Body of pancreas (tissue), 4 donors: ENCODE data around the gene EPB41. TPM values are rescaled to one million over a fixed set of nuclear protein-coding genes. Genes with fewer than 3 reads are reported as not detected.
"Not testable (repeated sequence)": the region's sequence is repeated elsewhere in the genome, so short reads cannot be mapped to it uniquely, and the experiment has no call there.

Source experiments
- ATAC-seq: fragments of 150-250 bp; one replicate; pipeline ENCODE4 v1.9.1; 2016
- DNase-seq, 4 donors: peaks; one replicate each; pipeline ENCODE4 v3.0.0-alpha.2; 2019
- H3K27ac ChIP-seq, 4 donors: fragments of 200-600 bp; sonication (generic); 1 replicate in 3 of 4; 2 replicates in 1 of 4; pipeline versions ENCODE4 v1.5.1 to v1.6.1; 2016 to 2019; ENCODE audit warnings: mild to moderate bottlenecking in 1 of 4, mixed read lengths in 1 of 4, moderate library complexity in 1 of 4
- H3K27me3 ChIP-seq, 2 donors: fragments of 200-600 bp; sonication (generic); one replicate each; pipeline ENCODE4 v1.6.0; 2016; ENCODE audit warnings: mild to moderate bottlenecking in 1 of 2
- H3K36me3 ChIP-seq, 2 donors: fragments of 200-600 bp; sonication (generic); replicated peaks in 1 of 2; 2 replicates each; pipeline ENCODE4 v1.5.1; 2016; ENCODE audit warnings: low read depth in 2 of 2; ENCODE audit not compliant: insufficient read depth in 1 of 2
- H3K4me1 ChIP-seq: fragments of 200-600 bp; sonication (generic); one replicate; pipeline ENCODE4 v1.6.0; 2016
- H3K4me3 ChIP-seq, 2 donors: fragments of 200-600 bp; sonication (generic); 1 replicate in 1 of 2; 2 replicates in 1 of 2; pipeline ENCODE4 v1.5.1; 2016 to 2019
- H3K9me3 ChIP-seq, 3 donors: fragments of 200-600 bp; sonication (generic); 1 replicate in 2 of 3; 2 replicates in 1 of 3; pipeline ENCODE4 v1.5.1; 2016
- POLR2A ChIP-seq, 3 donors: fragments of 450-650 bp; IDR thresholded peaks; one replicate each; pipeline ENCODE4 v1.6.1; 2016; ENCODE audit warnings: antibody characterized with exemption in 3 of 3, mild to moderate bottlenecking in 2 of 3
- WGBS, 2 donors: methylation state at CpG; one replicate each; pipeline ENCODE4 v1.1.5; 2017; 5-methylcytosine and 5-hydroxymethylcytosine counted together
- intact Hi-C: fragments of 100-400 bp; cut with DNase I; formaldehyde crosslinking; loops from one replicate; pipeline ENCODE4 v1.15.1; 2023
- total RNA-seq, 2 donors: library from RNA; depleted of rRNA; stranded (reverse); fragments of >200 nt; gene quantifications; one replicate each; pipeline ENCODE4 v1.1.0, GENCODE V29; 2016
- TF ChIP-seq, protein P1 (sequence below), 7 experiments: fragments of 450-650 bp in 4 of 7; fragments of 200-600 bp in 3 of 7; sonication (generic) in 3 of 7; IDR thresholded peaks; one replicate each; pipeline ENCODE4 v1.5.1; 2016 to 2019; ENCODE audit warnings: antibody characterized with exemption in 7 of 7

EPB41 gene
- total RNA-seq, 2 donors from 2014 or later: 45.8 to 54.7 TPM

DNA sequence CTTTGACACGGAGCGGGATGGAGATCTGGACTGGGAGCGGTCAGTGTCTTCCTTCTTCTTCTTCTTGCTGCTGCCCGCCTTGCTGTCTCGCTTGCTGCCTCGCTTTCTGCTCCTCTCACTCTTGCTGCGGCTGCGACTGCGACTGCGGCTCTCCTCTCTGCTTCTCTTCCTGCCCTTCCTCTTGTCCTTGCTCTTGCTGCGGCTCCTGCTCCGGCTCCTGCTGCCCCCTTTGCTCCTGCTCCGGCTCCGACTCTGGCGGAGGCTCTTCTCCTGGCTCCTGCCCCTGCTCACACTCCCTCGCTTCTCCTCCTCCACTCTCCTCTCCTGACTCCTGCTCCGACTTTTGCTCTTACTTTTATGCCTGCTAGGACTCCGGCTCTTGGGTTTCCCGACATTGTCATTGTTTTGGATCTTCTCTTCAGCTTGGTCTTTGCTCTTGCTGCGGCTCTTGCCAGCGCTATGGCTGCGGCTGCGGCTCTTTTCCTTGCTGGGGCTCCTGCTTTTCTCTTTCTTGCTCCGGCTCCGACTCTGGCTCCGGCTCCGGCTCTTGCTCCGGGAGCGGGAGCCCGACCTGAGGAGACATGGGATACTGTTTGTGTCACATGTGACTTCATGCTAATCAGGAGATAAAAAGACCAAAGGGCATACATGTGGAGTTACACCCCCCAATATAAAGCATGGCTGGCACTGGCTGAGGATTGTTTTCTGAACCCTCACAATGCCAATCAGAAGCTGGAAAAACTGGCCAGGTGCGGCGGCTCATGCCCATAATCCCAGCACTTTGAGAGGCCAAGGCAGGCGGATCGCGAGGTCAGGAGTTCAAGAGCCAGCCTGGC lies 234.5 kb downstream of the EPB41 start:
- ATAC-seq (no peak), DNase-seq (no peak)
- TF ChIP-seq POLR2A (IDR thresholded peaks at IDR 0.05): no peak
- TF ChIP-seq, protein P1, sequence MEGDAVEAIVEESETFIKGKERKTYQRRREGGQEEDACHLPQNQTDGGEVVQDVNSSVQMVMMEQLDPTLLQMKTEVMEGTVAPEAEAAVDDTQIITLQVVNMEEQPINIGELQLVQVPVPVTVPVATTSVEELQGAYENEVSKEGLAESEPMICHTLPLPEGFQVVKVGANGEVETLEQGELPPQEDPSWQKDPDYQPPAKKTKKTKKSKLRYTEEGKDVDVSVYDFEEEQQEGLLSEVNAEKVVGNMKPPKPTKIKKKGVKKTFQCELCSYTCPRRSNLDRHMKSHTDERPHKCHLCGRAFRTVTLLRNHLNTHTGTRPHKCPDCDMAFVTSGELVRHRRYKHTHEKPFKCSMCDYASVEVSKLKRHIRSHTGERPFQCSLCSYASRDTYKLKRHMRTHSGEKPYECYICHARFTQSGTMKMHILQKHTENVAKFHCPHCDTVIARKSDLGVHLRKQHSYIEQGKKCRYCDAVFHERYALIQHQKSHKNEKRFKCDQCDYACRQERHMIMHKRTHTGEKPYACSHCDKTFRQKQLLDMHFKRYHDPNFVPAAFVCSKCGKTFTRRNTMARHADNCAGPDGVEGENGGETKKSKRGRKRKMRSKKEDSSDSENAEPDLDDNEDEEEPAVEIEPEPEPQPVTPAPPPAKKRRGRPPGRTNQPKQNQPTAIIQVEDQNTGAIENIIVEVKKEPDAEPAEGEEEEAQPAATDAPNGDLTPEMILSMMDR (IDR thresholded peaks at IDR 0.05): no peak
- H3K27me3 ChIP-seq: no peaks in the 10 kb centered on the region
- H3K36me3 ChIP-seq: peaks cover 19 to 50% of the 10 kb centered on the region in 2 donors
- peaks cover 7% of the 10 kb centered on the region for H3K4me1 ChIP-seq
- no peak overlapping the region for H3K27ac ChIP-seq
- no peaks in the 10 kb centered on the region for H3K9me3 ChIP-seq
- no peak overlapping the region for H3K4me3 ChIP-seq
- WGBS, 2 donors: 91 to 94% methylated on average over 35 of the region's 35 CpGs
- intact Hi-C loops: no loop called here

DNA sequence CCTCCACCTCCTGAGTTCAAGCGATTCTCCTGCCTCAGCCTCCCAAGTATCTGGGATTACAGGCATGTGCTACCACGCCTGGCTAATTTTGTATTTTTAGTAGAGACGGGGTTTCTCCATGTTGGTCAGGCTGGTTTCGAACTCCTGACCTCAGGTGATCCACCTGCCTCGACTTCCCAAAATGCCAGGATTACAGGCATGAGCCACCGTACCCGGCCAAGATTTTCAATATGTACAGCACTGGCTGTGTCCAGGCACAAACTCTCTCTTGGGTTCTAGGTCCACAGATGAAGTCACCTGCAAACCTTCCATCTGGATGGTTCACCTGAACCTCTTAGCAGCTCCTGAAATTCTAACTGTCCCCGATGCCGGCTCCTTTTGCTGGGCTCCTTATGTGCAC lies 236.0 kb downstream of the EPB41 start:
- H3K4me3 ChIP-seq, intact Hi-C loops, H3K4me1 ChIP-seq, DNase-seq, H3K27me3 ChIP-seq, H3K9me3 ChIP-seq, ATAC-seq, H3K27ac ChIP-seq: not testable (repeated sequence)
- peaks cover 26 to 58% of the 10 kb centered on the region in 2 donors for H3K36me3 ChIP-seq
- WGBS, 2 donors: 95 to 96% methylated on average over 9 of the region's 9 CpGs

DNA sequence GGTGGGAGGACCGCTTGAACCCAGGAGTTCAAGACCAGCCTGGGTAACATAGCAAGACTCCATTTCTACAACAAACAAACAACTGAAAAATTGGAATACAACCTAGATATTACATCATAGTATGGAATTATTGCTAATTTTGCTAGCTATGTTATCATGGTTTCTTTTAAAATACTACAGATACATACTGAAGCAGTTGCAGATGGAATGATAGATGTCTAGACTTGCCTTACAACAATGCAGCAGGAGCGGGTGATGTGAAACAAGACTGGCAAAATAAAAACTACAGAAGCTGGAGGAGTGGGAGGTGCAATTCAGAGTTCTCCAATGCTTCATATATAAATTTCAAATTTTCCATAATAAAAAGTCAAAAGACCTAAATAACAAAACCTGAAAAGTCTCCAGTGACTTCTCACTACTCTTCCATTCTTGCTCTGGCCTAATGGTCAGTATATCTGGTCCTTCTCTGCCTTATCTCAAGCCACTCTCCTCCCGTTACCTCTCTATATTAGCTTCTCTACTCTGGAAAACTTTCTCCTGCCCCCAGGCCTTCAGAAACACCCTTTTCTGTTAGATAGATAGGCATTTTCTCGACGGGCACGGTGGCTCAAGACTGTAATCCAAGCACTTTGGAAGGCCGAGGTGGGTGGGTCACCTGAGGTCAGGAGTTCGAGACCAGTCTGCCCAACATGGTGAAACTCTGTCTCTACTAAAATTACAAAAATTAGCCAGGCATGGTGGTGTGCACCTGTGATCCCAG lies 237.9 kb downstream of the EPB41 start:
- no peak overlapping the region for H3K27ac ChIP-seq
- ATAC-seq: no peak
- intact Hi-C loops: no loop called here
- H3K4me3 ChIP-seq: no peak overlapping the region
- 85 to 92% methylated on average over 8 of the region's 8 CpGs for WGBS, 2 donors
- H3K36me3 ChIP-seq: peaks cover 26 to 61% of the 10 kb centered on the region in 2 donors
- peaks cover 16% of the 10 kb centered on the region for H3K4me1 ChIP-seq
- no peak for TF ChIP-seq POLR2A (IDR thresholded peaks at IDR 0.05)
- TF ChIP-seq, protein P1 (IDR thresholded peaks at IDR 0.05): no peak
- no peaks in the 10 kb centered on the region for H3K9me3 ChIP-seq
- no peak for DNase-seq
- H3K27me3 ChIP-seq: no peaks in the 10 kb centered on the region

DNA sequence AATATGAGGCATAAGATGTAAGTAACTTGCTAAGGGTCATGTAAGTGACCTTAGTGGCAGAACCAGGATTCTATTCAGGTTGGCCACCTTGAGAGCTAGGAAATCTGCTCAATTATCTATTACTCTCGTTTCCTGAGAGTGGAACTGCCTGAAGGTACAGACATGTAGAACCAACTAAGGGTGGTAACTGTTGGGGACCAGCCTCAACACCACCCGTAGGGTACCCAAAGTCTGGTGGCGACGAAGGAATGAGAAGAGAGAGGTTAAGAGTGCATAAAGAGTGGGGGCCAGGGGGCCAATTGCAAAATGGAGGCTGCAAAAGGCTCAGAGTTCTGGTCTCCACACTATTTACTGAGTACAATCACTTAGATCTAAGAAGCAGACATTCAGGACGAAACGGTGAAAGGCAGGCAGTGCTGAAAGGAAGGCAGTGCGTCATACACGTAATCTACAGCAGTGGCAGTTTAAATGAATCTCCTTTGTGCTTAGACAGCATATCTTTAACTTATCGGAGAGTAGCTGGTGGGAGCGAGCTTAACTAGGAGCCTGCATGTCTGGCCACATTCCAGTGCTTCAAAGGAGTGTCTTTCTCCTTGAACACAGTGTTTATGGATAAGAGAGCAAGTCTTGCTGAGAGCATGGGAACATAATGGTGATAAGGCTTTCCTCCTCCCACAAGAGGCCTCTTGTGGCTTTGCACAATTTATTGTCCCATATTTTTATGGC lies 242.3 kb downstream of the EPB41 start:
- no peaks in the 10 kb centered on the region for H3K27me3 ChIP-seq
- H3K9me3 ChIP-seq: no peaks in the 10 kb centered on the region
- intact Hi-C loops: no loop called here
- DNase-seq (peak in 3 of 4 donors; percentile 22 to 42 (median 37)), ATAC-seq (peak; percentile 76)
- H3K4me3 ChIP-seq: no peak overlapping the region
- H3K27ac ChIP-seq: peak overlapping the region; percentile 51 to 77 (median 61)
- H3K4me1 ChIP-seq: peaks cover 23% of the 10 kb centered on the region
- H3K36me3 ChIP-seq: peaks cover 11 to 36% of the 10 kb centered on the region in 2 donors
- TF ChIP-seq POLR2A (IDR thresholded peaks at IDR 0.05): no peak
- TF ChIP-seq, protein P1 (IDR thresholded peaks at IDR 0.05): no peak
- 38 to 43% methylated on average over 10 of the region's 10 CpGs for WGBS, 2 donors

DNA sequence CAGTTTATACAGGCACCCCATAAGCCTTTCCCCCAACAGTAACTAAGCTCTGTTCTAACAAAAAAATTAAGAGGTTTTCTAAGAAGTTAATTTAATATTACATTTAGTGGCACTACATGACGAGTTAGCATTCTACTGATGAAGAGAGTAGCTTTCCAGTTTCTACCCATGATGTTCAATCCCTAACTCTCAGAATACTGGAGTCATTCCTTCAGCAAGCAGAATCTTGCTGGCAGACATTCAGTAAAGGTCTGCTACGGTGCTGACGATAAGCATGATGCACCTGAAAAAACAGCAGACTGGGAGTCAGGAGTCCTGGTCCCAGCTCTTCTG lies 242.9 kb downstream of the EPB41 start:
- peak overlapping the region in 3 of 4 donors; percentile 51 to 77 (median 63) for H3K27ac ChIP-seq
- TF ChIP-seq, protein P1 (IDR thresholded peaks at IDR 0.05): no peak
- no peak for TF ChIP-seq POLR2A (IDR thresholded peaks at IDR 0.05)
- DNase-seq (no peak), ATAC-seq (no peak)
- no peaks in the 10 kb centered on the region for H3K27me3 ChIP-seq
- 40 to 48% methylated on average over 3 of the region's 3 CpGs for WGBS, 2 donors
- intact Hi-C loops: no loop called here
- no peak overlapping the region for H3K4me3 ChIP-seq
- H3K4me1 ChIP-seq: peaks cover 23% of the 10 kb centered on the region
- H3K36me3 ChIP-seq: peaks cover 11 to 33% of the 10 kb centered on the region in 2 donors
- no peaks in the 10 kb centered on the region for H3K9me3 ChIP-seq
